Stimulated activated CD4-positive, alpha-beta T cell treated with anti-CD3 and anti-CD28 coated beads, TNF-alpha, amount 100 ng/mL, for 4 hours (primary cell): ENCODE measurements around the gene LRP1B.

Experiments used
- DNase-seq, 3 experiments: peaks; one replicate each; pipeline ENCODE4 v3.0.0-alpha.2; 2020; ENCODE audit warnings: low read depth in 3 of 3

Gene LRP1B

DNA sequence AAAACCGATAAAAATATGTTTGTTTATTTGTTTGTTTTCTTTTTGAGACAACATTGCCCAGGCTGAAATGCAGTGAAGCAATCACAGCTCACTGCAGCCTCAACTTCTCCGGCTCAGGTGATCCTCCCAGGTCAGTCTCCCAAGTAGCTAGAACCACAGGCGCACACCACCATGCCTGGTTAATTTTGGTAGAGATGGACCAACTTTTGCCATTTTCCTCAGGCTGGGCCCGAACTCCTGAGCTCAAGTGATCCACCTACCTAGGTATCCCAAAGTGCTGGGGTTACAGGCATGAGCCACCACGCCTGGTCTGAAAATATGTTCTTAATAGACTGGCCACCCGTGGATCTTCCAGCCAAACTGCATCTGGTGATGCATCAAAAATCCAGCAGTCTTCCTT is 1867.9 kb downstream of the LRP1B start:
- DNase-seq = no peak

DNA sequence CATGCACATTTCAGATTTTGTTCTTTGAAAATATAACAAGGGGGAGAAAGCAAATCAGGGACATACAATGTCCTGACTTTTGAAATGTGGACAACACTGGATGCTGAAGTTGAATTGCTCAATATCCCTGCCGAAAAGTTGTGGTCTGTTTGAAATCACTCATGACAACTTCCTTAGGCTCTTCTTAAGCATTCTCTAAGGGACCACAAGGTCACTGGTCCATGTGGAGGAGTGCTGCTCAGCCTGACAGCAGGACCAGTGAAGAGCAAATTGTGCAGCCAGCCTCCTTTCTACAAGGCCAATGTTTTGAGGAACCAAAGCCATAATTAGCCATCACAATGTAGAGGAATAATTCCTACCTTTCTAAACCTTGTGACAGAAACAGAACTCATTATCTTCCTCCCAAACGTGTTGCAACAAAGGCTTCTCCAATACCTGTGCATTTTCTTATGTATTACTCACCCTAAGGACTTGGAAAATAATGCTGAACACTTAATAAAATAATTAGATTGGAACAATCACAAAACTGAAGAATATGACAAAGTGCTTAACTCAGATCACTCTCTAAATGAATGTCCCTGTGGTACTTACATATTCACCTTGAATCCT is 1873.0 kb downstream of the LRP1B start:
- no peak for DNase-seq

DNA sequence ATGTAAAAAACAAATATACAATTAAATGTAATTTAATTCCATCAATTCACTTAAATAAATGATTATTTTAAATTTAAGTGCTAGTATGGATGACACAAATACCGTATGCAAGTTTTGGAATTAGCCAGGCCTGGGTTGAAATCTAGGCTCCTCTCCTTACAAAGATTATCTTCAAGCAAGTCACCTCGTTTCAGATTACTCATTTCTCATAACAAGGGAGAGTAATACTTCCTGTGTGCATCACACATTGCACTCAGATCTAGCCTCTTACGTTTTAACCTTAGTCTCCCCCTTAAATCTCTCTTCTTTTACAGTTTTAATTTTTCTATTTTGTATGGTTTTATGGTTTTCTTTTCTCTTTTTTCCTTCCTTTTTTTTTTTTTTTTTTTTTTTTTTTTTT is 1874.7 kb downstream of the LRP1B start:
- DNase-seq = no peak

DNA sequence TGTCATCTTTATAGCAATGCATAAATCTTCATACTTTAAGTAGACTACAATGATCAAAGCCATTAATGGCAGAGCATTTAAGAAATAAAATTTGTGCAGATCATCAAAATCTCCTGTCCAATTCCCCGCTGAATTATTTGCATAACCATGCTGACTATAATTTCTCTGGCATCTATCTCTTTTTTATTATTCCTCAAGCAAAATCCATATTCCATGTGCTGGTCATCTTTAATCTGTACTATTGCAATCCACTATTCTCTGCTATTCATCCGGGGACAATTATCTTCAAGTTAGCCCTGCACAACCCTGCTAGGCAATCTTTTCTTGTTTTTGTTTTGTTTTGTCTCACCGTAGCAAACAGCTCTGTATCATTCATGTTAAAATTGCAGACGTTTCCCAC is 1881.0 kb downstream of the LRP1B start:
- no peak for DNase-seq

DNA sequence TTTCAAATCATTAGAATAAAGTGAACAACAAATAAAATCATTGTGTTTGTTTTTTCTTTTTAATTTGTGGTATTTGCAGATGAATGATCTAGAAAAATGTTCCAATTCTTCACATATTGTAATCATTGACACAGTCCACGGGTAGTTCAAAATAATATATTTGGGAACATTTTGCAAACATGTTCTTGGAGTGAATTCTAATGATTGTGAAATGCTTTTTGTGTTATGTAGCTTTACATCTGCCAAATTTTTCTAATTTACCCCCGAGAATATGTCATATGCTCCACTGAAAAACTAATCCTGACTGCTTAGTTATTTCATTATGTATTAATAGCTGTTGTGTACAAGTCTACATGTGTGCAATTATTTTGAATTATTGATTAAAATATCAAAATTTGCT is 1882.2 kb downstream of the LRP1B start:
- DNase-seq = no peak

DNA sequence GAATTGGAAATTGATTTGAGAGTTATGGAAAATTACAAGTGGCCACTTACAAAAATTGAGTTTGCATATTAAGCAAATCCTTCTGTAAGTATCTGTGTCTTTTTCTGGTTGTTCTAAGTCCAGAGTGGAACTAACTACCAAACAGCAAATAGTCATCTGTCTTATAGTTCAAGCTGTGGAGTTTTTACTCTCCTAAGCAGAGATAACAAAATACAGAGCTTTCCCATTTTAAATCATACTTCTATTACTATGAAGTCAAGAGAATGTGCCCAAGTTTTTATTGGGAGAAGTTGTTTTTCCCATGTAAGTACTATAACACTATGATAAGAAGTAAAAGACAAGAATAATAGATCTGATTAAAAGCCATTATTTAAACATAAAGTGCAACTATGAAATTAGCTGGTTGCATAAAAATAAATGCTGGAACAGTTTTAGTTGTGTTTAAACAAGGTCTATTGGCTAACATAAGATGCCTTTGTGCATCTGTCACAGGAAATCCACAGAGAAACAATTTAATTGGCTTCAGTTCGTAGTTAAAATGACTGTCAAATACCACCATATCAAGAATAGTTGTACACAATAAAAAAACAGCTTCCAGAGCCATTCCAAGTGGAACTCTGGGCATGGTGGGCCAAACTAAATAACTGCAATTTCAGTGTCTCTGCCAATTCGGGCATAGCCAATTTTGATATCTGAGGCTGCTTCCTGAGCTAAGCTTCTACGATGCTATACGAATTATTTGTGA is 1883.2 kb downstream of the LRP1B start:
- DNase-seq = no peak

DNA sequence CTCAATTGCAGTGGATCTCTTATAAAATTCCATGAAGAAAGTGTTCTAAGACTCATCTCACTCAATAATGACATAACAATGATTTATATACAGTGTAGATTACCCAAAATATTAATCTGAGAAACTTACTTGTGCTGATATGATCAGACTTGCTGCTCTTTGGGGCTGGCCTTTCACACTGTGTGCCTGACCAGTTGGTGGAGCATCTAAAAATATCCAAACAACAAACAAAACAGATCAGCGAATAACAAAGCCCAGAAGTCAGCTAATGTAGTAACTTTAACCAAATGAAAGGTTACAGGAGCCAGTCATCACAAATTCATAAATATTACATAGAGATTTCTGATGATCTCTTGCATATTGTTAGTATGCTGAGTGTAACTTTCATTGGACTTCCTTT is 1883.9 kb downstream of the LRP1B start:
- DNase-seq = no peak

DNA sequence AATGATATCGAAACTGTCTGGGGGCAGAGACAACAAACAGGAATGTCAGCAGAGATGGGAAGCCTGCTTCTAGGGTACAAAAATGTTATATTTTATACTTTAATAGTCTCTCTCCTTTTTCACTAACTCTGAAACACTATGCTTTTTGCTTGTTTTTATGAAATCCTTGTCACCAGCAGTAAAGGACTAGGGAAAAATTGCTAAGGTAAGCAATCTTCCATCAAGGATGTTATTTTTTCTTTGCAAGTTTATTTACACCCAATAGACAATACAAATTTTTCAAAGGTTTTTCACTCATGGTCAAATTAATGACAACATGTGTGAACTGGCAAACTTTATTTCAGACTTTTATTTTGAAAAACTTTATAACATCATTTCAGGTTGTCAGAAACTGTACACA is 1884.8 kb downstream of the LRP1B start:
- DNase-seq = no peak

DNA sequence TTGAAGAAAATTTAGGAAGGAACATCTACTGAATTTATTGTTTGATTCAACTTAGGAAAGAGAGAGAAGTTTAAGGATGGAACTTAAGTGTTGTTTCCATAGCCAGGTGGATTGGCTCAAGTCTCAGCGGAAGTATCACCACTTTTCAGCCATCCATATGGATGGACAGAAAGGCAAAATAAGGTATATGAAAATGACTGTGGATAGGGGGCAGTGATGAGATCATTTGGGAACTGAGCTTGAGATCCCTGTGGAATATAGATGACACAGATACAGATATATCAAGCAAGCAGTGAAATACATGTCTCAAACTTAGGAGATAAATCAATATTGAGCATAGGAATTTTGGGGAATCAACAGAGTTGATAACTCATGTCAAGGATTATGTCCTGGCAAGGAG is 1887.9 kb downstream of the LRP1B start:
- no peak for DNase-seq

DNA sequence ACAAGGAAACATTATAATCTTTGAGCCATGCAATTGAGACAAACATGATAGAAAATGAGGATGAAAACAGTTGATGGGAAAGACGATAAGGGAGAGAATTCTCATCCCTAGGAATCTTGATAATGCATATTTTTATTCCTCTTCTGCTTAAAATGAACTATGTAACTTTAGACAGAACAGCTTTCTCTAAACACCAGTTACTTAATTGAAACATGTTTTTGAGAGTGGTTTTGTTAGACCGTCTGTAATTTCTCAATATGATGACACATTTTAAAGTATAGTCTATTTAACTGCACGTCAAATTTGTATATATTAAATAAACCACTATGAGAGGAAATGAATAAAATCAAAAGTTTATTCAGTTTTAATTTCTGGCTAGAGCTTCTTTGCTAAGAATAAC is 1896.7 kb downstream of the LRP1B start:
- no peak for DNase-seq

DNA sequence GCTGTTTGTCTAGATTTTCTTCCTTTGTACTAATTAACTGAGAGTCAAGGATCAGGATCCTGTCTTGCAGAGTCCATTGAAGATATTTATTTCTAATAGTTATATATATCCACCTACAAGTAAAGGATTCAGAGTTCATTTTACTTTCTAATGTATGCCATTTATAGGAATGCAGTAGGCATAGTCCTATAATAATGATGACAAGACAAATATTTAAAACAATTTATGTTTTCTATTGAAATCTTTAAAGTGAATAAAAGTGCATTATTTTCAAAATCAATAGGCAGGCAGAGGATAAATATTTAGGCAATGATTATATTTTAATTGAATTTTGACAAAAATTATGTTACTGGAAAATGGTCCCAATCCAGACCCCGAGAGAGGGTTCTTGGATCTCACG is 1919.9 kb downstream of the LRP1B start:
- DNase-seq = no peak

DNA sequence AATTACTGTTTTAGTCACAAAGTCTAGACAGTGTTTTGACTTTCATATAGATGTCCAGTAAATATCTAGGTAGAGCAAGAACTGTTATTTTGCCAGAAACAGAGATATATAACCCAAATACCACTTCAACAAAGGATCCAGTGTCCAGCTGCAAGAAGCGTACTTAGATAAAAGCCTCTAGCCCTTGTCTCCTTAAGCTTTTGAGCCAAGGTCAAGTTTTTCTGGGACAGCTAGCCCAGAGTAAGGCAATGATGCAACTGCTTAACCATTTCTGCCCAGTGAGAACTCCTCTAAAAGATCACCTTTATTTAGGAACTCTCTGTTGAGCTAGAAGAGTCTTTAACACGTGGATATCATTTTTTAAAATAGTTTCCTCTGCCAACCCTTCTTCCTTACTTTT is 1925.7 kb downstream of the LRP1B start:
- DNase-seq = no peak

DNA sequence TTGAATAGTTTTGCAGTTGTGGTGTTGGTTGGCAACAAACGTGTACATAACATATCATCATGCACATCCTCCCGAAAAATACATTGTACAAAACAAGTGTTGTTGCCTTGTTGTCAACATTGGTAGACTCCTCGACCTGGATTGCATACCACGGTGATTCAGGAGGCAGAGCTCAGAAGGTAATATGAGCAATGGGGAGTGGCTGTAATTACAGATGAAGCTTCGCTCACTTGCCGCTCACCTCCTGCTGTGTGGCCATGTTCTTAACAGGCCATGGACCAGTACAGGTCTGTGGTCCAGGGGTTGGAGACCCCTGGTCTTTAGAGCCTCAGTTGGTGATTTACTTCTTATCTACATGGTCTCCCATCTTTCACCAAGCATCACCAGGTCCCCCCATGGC is 1927.5 kb downstream of the LRP1B start:
- DNase-seq = no peak

DNA sequence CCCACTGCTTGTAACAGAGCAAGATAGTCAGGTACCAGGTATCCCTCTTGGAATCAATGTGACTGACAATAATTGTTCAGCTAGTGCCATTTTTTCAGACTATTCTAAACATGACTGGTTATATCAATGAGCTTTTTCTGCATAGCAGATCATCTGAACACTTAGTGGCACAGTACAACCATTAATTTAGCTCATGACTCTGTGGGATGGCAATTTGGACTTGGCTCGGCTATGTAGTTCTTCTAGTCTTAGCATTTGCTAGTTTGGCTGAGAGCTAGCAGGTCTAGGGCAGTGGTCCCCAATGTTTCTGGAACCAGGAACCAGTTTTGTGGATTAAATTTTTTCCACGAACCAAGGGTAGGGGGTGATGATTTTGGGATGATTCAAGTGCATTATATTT is 1929.2 kb downstream of the LRP1B start:
- no peak for DNase-seq

DNA sequence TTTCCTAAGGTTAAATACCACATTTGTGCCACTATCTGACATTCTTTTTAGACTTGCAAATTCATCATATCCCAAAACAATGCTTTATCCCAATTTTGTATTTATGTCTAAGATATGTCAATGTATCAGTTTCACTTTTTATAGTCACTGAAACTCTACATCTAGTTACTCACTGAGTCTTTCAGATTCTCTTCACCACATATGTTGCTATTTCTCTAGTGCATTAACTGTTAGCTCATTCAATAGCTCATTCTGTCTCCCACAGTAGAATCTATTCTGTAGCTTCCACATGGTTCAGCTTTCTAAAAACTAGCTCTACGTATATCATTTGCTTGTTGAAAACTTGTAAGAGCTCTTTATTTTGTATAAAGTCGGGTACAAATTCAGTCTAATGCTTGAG is 1930.1 kb downstream of the LRP1B start:
- DNase-seq = no peak

DNA sequence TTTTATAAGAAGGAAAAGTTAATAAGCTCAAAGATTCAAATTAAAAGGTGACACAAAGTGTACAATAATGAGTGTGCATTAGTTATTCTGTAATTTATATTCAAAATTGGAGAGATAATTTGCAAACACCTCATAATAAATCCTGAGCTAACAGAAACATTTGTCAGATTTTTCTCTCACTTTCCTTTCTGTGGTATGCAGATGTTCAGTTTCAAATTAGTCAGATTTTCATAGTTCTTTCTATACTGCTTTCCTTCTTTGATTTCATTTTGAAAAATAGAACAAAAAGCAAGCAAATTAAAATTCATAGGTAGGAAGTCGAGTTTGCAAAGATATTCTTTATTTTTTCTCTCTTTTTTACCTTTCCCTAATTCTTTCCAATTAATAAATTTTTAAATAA is 1930.5 kb downstream of the LRP1B start:
- no peak for DNase-seq

DNA sequence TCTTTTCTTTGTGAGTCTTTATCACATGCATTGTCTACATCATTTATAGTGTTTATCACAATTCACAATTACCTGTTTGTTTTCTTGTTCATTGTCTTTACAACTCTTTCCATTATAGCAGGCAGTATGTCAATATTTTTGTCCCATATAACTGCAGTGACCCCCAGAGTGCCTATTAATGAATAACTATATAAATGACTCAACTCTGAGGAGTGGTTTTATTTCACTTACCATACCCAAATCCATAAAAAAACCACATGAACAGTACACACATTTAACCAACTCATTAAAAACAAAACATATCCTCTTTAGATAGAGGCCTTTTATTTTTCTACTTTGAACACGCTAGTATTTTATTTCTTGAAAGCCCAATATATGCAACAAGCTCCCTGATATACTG is 1931.5 kb downstream of the LRP1B start:
- DNase-seq = no peak

DNA sequence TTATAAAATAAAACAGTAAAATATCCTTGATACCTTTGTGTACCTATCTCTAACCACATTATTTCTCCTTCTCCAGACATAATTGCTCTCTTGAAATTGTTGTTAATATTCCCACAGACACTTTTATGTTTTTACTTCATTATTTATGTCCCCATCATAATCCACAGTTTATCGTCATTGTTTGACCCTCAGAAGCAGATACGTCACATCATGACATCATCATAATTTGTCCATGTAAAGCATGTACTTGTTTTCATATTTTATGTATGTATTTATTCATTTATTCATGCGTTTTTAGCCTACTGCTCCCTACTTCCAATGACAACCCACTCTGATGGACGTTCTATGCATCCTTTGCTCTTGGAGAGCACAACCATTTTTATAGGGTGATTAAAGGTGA is 1943.7 kb downstream of the LRP1B start:
- no peak for DNase-seq

DNA sequence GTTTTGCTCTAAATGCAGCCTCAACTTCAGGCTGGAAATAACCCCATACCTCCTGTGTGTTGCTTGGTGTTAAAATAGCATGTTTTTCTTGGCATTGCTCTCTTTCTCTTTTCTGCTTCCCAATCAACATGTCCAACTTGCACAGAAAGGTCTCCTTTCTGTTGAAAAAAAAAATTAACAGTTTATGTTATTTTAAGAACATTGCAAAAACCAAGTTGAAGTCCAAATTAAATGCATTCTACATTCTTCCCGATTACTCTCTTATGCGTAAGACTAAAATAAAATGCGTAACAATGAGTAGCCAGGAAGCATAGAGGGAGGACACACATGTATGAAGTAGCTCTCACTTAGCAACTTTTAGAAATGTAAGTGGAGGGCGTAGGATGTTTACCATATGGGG is 1944.5 kb downstream of the LRP1B start:
- no peak for DNase-seq

DNA sequence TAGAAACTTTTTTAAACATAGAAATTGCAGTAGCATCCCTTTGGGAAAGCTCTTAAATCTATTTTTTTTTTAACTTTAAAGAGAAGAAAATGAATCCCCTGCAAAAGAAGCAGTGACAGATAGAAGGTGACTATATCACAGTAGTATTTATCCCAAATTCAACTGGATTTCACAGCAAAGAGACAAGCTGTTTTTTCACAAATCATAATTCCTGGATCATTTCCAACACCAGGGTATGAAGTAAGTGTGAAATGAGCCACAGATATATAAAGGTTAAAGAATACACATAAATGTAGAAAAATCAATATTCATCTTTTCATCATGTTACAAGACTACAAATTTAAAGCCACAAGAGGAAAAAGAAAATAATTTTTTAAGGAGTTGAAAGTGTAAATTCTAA is 1945.7 kb downstream of the LRP1B start:
- DNase-seq = no peak

DNA sequence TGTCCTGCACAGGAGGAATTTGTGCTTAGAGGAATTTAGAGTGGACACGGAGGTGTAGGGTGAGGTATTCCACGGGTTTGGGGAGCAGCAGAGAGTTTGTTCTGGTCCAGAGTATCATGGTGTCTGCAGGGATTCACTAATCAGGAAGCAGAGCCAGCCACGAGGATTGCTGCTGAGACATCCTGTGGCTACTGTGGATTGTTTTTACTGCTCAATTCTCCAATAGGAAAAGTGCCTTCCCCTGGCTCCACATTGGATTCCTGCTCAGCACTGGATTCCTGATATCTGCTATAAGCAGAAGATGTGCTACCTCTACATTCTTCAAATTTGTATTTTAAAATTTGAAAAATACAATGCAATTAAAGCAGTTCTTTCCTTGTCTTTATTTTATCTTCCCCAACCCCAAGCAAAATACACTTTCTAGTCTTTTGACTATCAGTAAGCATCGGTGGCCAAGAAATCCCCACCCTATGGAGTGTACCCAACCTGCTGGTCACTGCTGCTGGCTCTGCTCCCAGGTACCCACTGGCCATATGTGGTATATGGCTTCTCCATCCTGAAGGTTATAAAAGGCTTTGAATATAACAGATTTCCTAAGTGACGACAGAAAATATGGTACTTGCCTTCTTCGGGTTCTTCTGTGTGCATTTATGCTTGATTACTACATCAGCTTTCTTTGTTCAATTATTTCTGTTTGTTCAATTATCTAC is 1947.6 kb downstream of the LRP1B start:
- no peak for DNase-seq
